Activated CD4-positive, alpha-beta T cell treated with anti-CD3 and anti-CD28 coated beads for 48 hours (primary cell): ENCODE results near the gene COL17A1.

Experiments
- DNase-seq: peaks from one replicate; pipeline ENCODE4 v3.0.0-alpha.2; 2020

COL17A1 gene

DNA sequence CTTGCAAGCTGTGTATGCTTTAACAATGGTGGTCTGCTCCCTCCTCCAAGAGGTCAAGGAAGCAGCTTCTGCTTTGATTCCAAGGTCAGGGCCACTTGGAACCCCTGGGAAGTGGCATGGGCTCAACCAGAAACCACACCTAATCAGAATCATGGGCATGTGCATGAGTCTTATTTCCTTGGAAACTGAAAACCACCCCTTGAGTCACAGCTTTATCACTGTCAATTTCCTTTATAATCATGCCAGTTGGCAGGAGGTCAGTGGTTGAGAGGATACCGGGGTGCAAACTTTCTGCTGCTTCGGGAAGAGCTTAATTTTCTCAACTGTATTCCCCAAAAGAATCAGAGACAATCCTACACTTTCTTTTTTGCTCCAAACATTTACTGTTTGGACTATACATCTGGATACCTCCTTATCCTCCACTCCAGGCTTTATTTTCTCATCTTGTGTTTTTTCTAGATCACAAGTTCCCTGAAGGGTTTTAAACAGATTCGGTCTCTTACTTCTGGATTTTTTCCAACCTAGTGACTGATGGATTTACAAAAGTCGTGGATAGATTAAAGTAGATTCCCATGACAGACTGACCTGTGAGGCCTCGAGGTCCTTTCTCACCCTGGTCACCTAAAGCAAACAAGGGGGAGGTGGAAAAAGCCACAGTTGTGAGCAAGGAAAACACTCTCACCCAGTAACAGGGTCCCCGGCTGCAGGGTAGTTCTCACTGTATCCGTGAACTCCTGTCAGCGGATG lies 36.0 kb downstream of the COL17A1 start:
- DNase-seq = no peak

DNA sequence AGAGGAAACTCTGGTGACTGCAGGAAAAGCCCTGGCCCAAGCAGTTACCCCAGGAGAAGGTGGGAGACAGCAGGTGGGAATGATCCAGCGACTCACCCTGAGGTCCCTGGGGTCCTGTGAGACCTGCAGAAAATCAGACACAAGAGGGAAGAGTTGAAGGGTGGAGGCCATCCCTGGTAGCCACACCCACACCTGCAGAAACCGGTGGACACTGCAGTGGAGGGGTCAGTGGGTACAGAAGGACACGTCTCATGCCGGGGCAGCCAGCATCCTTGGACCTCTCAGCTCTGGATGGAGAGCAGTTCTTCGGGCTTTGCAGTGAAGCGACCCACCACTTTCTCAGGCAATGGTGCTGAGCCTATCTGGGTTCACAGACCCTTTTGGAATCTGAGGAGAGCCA lies 39.0 kb downstream of the COL17A1 start:
- no peak for DNase-seq

DNA sequence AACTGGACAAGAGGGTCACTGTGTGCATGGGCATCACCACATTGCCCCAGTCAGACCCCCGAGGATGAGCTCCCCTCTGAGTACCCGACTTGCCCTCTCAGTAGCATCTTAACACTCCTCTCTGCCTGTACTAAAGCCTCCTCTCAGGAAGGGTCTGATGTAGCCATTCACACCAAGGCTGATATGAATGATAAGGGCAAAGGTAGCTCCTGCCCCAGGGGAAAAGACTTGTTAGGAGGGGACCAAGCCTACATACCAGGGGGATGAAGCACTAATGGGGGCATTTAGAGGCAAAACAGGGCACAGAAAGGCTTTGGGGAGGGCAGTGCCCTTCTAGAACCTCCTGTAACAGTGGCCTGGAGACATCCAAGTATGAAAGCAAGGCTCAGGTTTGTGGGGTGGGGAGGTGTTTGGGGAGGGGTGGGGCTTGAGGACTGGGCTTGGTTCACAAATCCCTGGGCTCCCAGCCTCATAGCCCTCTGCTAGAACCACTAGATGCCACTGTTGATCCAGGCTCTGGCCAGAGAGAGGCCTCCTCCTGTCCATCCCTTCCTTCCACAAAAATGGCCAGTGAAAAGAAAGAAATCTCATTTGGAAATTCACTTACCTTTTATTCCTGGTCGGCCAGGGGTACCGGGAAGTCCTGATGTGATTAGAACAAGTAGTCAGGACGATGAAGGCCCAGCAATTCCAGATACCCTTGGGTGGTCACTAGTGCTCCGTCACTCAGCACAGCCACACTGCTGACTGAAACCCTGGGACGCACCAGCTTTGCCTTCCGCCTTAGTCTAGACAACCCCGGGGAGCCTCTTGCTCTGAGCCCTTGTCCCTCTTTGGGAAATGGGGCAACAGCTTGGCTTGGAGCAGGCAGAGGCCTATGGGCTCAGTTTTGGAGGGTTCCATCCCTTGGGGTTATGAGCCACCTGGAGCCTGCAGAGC lies 40.3 kb downstream of the COL17A1 start:
- DNase-seq = peak; percentile 27

DNA sequence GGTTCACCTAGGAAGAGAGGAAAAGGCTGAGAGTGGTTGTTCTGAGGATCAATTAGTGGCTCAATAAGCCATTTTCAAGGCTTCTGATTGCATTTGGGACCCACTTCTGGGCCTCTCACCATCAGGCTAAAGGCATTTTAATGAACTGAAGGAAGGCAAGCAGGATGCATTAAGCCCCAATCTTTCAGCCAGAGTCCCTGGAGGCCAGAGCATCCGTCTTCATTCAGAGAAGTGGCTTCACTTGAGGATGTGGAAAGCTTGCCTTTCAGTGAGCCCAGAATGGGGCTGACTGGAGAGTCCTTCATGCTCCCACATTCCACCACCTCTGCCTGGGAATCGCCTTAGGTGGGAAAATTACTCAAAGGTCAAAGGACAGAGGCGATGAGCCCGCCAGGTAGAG lies 41.8 kb downstream of the COL17A1 start:
- DNase-seq = no peak

DNA sequence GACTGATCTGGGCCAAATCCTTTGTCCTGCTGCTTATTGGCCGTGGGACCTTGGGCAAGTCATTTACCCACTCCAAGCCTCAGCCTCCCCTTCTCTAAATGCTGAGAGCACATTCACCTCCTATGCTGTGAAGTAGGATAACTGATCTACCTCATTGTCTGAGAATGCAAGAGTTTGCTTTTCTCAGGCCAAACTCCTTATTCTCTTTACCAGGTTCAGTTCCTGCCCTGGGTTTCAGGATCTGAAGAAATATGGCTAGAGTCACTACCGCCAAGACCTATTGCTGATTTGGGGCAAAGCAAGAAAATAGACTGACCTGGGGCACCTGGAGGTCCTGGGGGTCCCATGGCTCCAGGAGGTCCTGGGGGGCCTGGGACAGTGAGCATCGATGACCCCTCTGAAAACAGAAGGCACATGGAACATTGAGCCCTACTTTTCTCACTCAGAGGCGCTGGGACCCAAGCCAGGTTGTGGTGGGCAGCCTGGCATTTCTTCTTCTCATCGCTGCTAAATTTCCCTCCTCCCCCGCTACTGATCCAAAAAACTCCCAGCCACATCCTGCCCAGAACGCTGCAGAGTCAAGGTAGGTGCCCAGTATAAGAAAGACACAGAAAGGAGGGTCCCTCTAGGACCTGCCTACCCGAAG lies 42.4 kb downstream of the COL17A1 start:
- DNase-seq = no peak

DNA sequence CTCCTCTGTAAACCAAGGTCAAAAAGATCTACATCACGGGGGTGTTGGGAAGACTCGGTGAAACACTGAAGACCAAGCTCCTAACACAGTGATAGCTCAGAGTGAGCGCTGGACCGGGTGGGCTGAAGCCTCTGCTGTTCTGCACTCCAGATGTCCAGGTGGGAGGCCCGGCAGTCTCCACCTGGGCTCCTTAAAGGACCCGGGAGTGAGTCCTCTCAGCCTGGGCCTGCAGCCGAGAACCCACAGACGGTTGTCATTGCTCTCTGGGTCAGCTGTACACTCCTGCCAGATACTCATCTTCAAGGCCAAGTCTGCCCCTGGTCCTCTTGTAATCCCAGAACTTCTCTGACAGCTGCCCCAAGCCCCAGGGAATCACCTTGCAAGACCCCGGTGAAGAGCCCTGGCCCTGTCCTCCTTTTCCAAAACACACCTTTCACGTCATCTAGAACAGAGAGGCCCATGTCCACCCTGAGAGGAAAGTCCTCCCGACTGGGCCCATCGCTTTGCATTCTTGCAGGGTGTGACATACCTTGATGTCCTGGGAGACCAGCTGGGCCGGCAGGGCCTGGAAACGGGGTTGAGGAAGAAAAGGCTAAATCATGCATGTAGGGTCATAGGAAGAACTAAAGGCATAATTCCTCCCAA lies 43.7 kb downstream of the COL17A1 start:
- DNase-seq = no peak

DNA sequence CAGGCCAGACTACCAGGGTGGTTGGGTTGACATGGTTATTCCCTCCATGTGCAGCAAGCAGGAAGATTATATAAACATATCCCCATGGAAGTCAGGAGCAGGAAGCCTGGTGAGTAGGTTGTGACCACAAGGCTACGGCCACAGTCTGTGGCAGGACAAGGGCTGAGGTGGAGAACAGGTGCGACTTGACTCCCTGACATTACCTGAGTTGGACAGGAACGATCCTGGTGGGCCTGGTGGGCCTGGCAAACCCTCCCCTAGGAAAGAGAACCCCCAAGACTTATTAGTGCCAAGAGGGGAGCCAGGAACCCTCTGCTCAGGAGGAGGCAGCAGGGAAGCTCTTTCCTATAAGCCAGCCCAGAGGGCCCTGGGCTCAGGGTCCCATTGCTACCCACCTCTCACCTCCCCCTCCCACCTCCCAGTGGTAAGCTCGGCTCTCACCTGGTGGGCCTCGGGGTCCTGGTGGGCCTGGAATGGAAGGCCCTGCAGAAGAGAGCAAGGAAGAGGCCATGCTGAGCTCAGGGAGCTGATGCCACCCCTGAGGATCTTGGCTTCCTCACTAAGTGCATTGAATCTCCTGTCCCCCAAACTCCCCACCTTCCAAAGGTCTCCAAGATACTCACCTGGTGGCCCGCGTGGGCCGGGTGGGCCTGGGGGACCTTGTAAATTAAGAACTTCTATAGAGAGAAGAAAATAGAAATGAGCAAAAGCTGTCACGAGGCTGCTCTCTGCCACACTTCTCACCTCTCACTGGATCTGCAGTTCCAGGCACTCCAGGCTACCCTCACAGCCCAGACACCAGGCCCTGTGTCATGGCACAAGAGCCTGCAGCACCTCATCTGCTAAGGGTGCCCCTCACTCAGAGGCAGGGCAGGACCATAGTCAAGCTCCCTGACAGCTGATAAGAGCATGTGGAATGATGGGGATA lies 44.6 kb downstream of the COL17A1 start:
- DNase-seq = no peak

DNA sequence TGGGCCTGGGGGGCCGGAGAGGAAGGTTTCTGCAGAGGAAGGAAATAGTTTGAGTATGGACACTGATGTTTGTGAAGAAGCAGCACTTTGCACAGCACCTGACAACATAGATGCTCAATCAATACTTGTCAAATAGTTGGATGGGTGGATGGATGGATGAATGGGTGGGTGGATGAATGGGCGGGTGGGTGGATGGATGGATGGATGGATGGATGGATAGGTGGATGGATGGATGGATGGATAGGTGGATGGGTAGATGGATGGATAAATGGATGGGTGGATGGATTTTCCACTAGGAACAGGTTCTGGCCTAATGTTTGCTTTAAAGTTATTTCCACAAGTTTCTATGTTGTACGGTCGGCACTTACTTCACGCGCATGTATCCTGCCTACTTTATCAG lies 45.3 kb downstream of the COL17A1 start:
- DNase-seq = no peak

DNA sequence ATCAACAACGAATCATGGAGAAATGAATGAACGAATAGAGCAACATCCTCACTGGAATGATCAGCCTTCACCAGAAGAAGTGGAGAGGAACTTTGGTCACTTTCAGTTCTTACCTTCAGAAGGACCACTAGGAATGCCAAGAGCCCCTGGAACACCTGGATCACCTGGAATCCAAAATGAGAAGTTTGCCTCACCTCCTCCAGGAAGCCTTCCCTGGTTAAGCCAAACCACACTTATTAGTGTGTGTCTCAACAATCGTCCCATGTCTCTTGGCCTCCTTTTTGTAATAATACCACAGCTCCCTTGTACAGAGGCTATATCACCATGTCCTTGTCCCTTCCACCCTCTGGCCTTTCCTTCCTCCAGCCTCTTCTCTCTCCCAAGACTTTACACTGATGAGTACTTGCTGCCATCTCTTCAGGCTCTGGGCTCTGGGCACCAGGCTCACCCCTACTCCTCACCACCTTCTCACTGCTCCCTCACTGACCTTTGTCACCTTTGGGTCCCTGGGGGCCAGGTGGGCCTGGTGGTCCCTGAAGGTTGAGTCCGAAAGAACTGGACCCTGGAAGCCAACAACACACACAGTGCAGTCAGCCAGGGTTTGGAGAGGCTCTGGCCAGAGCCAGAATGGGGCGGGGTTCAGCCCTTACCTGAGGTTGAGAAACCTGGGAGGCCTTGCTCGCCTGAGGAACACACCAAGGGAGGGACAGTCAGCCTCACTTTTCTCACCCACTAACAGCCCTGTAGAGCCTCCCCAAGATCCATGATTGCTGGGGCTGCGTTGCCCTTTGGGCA lies 46.5 kb downstream of the COL17A1 start:
- no peak for DNase-seq

DNA sequence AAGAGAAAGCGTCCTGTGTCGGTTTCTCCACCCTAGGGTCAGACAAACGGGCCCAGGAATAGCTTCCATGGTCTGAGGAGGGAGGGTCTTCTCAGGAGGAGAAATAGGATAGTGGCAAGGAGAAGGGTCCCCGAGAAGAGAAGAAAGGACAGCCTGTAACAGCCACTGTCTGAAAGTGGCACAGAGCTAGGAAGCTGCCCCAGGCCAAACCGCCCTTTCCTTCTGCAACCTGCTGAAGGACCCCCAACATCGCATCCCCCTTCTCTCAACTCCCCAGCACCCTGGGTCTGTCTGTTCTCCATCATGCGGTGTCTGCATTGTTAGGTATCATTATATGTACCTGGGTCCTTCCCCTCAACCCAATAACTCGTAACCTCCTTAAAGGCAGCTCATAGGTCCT lies 47.1 kb downstream of the COL17A1 start:
- DNase-seq = no peak

DNA sequence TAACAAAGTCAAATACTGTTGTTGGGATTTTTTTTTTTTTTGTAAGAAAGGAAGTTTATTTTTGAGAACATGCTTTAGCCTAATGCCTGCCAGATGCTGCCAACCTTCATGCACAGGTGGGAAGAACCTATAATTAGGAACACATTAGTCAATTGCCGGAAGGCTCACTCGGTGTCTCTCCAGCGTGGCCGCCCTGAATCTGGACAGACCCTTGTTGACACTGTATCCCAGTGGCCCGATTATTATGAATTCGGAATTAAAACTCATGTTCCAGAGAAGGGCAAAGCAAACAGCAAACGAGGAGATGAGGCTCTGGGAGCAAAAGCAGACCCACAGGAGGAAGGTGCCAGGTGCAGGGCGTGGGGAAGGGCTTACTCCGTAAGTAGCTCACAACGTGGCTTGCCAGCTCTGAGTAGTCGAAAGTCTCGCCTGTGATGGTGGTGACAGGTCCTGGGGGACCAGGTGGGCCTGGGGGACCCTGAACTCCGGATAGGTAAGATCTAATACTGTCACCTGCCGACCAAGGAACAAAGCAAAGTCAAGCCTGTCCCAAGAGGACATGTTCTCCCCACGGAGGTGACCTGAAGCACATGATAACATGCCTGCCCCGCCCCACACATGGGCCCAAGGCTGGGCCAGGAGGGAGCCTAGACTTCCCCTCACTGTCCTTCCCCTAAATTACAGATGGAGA lies 48.3 kb downstream of the COL17A1 start:
- DNase-seq = no peak

DNA sequence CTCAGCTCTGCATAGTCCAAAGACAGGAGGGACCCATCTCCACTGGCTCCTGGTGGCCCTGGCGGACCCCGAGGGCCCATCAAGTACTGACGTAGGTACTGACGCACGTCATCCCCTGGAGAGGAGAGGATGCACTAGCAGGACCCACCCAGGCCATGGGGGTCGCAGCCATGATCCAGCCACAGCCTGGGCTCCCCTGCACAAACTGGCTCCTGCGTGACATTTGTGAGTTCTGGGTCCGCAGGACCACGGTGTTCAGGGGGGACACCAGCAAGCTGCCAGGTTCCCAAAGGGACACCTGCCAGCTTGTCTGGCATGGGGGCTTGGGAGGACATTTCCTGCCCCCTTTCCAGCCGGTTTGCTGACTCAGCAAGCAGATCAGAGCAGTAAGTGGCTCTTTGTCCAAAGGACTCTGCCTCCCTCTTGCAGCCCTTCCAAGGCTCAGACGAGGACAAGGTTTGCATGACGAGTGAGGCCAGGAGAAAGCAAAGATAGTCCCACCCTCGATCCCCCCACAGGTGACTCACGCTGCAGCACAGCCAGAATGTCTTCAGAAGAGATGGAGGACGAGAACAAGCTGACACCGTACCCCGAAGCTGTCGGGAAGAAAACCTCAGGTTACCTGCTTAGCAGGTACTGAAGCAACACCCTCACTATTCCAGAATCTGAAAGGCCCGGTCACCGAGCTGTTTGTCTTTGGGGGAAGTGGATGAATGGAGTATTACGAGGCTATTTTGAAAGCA lies 49.0 kb downstream of the COL17A1 start:
- no peak for DNase-seq

DNA sequence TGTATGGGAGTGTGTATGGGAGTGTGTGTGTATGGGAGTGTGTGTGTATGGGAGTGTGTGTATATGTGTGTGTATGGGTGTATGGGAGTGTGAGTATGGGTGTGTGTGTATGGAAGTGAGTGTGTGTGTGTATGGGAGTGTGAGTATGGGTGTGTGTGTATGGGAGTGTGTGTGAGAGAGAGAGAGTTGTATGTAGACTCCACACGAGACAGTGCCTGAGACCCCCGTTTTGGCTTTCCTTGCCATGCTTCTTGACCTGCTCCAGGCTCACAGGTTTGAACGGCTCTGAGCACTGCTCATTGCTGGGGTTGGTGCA lies 49.7 kb downstream of the COL17A1 start:
- no peak for DNase-seq

DNA sequence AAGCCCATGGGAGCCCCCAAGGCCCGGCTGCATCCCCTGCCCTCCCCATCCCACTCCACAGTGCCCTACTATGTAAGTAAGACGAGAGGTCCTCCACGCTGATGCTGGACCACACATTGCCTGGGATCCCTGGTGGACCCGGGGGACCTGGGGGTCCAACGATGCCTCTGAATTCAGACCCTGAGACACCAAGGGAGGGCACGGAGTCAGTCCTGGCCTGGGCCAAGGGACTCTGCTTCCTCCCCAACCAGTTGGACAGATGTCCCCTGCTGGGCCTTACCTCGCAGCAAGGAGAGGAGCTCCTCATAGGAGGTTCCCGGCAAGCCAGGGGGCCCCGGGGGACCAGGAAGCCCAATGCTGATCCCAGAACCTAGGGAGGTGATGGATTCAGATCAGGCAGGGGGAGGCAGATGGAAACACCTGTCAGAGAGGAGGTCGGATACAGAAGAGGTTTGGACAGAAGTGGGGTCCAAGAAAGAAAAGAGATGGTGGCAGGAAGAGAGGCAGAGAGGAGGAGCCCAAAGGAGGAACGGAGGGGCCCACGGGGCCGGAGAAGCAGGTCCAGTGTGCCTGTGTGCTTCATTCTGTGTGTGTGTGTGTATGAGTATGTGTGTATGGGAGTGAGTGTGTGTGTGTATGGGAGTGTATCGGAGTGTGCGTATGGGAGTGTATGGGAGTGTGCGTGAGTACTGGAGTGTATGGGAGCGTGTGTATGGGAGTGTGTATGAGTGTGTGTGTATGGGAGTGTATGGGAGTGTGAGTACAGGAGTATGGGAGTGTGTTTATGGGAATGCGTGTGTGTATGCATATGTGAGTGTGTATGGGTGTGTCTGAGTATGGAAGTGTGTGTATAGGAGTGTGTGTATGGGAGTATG lies 50.2 kb downstream of the COL17A1 start:
- no peak for DNase-seq

DNA sequence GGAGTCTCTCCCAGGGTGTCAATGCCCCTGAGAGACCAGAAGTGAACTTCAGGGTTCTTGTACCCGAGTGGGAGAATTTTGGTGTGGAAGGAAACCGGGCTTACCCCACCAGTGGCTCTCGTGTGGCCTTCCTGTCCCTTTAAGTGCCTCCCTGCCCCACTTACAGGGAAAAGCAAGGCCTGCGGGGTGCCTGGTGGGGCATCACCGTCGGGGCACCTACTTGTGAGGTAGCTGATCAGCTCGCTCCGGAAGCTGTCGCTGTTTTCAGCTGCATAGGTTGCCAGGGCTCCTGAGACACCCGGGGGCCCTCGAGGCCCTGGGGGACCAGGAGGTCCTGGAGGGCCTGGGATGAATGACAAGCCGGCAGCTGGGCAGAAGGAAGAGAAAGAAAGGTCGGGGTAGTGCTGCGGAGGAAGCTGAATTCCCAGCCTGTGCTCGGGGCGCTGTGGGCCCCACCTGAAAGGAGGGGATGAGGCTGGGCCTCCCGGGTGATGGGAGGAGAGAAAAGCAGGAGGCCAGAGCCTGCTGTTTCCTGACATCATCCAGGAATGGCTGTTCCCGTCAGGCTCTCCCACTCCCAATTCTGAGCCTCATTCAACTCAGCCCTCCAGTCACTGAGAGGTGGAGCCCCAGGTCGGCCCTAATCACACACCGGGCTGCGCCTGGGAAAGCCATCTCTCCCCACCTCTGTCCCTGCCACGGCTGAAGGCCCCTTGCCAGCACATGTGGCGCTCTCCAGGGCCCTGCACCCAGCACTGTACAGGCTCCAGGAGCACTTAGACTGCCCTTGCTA lies 51.1 kb downstream of the COL17A1 start:
- DNase-seq = no peak

DNA sequence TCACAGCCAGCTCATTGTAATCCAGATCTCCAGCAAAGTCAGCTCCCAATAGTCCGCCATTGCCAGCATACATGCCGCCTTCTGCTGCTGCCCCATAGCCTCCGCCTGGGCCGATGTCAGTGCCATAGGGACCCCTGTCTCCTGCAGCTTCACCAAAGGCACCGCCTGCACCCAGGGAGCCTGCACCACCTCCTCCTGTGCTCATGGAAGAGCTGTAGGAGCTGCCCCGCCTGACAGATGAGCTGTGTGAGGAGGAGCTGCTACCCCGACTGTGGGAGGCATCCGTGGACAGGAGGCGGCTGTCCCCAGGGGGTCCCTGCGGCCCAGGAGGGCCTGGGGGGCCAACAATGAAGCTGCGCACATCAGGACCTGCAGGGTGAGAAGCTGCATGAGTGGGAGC lies 51.7 kb downstream of the COL17A1 start:
- DNase-seq = no peak

DNA sequence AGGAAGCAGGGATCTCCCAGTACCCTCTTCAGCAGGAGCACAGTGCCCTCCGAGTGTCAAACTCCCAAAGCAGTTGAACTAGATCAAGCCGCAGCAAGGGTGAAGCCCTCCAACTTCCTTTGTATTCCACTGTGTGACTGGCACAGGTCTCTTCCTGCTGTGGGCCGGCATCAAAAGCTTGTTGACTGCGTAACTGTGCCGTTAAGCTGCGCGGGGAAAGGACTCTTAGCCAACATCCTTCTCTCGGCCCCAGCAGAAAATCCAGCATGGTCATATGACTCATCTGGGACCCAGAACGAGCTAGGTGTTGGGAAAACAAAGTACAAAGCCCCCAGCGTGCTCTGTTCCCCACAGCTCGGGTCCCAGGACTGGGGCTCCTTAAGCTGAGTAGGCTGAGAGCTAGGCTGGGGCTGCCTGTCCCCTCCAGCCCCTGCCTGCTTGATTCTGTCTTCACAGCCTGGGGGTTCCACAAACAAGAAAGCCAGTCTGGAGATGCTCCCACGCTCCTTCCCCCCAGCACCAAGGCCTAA lies 52.2 kb downstream of the COL17A1 start:
- DNase-seq = no peak
